IPS DF 6.9 (cell line): ENCODE data around the gene MBTPS2.

ENCODE experiments used
- DNase-seq: peaks from one replicate; pipeline ENCODE4 v3.0.0-alpha.2; 2013; ENCODE audit warnings: low read depth, low spot score
- H3K27ac ChIP-seq: one replicate; pipeline ENCODE4 v1.5.1; 2013; ENCODE audit warnings: low read length, control low read depth
- H3K27me3 ChIP-seq: 2 replicates; pipeline ENCODE4 v1.6.1; 2013; ENCODE audit warnings: mild to moderate bottlenecking, low read length; ENCODE audit not compliant: control insufficient read depth, insufficient read depth
- H3K36me3 ChIP-seq: 2 replicates; pipeline ENCODE4 v1.6.1; 2013; ENCODE audit warnings: low read length; ENCODE audit not compliant: control insufficient read depth, insufficient read depth
- H3K4me1 ChIP-seq: 2 replicates; pipeline ENCODE4 v1.6.1; 2013; ENCODE audit warnings: low read length; ENCODE audit not compliant: control insufficient read depth, insufficient read depth
- H3K4me3 ChIP-seq: 2 replicates; pipeline ENCODE4 v1.5.1; 2013; ENCODE audit warnings: mild to moderate bottlenecking, low read length
- H3K9me3 ChIP-seq: 2 replicates; pipeline ENCODE4 v1.6.1; 2013; ENCODE audit warnings: low read length, inconsistent platforms; ENCODE audit not compliant: control insufficient read depth, insufficient read depth
- WGBS: extraction: QIAGEN DNeasy Blood & Tissue Kit; methylation state at CpG from one replicate; pipeline ENCODE4 v1.1.7; 2013; ENCODE audit warnings: mixed read lengths, missing lambda C conversion rate; ENCODE audit not compliant: insufficient read length, insufficient coverage; 5-methylcytosine and 5-hydroxymethylcytosine counted together

MBTPS2 gene

DNA sequence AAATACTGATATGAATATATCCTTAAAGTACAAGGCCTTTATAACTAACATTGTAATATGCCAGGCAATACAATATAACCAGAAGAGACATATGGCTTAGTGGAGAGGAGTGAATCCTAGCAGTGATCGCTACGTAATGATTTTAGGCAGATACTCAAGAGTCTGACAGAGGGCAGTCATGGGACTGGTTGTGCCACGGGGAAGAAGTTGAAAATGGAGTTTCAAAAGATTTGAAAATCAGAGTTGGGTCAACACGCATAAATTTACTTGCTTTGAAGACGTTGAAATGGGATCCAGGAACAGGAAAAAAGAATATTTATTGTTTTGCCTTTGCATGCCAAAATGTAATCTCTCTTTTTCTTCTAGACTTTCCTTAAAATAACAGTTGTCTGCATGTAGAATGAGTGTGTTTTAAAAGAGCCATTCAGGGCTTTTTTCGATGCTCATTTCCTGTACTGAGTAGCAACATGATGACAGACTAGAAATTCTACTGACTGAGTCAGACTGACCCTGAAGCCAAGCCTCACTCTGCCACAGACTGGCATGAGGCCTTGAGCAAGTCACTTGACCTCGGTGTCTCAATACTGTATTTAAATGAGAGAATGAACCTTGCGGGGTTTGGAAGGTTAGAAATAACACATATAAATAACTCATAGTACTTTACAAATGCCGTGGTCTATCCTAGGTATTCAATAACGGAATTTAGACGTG is 93.0 kb downstream of the MBTPS2 start:
- no peaks in the 10 kb centered on the region for H3K27me3 ChIP-seq
- H3K4me3 ChIP-seq = no peak overlapping the region
- no peaks in the 10 kb centered on the region for H3K9me3 ChIP-seq
- no peaks in the 10 kb centered on the region for H3K4me1 ChIP-seq
- no peak for DNase-seq
- no CpG with 5 or more reads among the region's 11 CpGs for WGBS
- no peak overlapping the region for H3K27ac ChIP-seq
- no peaks in the 10 kb centered on the region for H3K36me3 ChIP-seq

DNA sequence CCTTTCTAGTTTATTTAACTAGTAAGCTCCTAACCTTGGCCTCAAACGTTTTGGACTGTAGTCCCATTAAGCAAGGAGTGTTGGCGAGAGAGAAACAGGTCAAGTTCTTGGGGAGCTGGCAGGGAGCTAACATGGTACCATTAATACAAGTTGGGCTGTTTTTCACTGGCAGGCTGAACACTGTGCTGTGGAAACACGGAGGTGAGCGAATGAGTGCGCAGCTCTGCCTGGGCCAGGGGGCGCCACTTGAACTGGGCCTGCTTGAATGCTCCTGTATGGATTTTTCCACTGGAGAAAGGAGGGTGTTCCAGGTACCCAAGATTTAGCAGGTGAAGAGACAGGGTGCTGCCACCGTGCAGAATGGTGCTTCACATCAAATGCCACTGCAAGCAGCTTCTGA is 93.7 kb downstream of the MBTPS2 start:
- Histone ChIP-seq H3K27me3 (no peaks in the 10 kb centered on the region), H3K4me1 (no peaks in the 10 kb centered on the region), H3K9me3 (no peaks in the 10 kb centered on the region), H3K4me3 (no peak overlapping the region), H3K27ac (no peak overlapping the region), H3K36me3 (no peaks in the 10 kb centered on the region)
- no CpG with 5 or more reads among the region's 7 CpGs for WGBS
- no peak for DNase-seq

DNA sequence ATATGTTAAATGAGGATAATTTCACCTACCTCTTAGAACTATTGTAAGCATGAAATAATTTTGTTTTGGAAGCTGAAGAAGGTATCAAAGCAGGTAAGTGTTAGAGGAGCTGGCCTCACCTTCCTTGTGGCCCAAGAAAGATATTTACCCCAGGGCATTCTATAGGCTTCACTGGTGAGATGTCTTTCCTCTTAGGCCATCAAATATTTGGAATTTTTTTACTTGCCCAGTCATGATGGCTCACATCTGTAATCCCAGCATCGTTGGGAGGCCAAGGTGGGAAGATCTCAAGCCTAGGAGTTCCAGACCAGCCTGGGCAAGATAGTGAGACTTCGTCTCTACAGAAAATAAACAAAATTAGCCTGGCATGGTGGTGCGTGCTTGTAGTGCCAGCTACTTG is 95.0 kb downstream of the MBTPS2 start:
- no CpG with 5 or more reads among the region's 3 CpGs for WGBS
- DNase-seq = no peak
- no peaks in the 10 kb centered on the region for H3K36me3 ChIP-seq
- H3K4me3 ChIP-seq = no peak overlapping the region
- H3K27me3 ChIP-seq = no peaks in the 10 kb centered on the region
- H3K9me3 ChIP-seq = no peaks in the 10 kb centered on the region
- H3K27ac ChIP-seq = no peak overlapping the region
- H3K4me1 ChIP-seq = no peaks in the 10 kb centered on the region
